Measurements from ENCODE around the gene MEGF10.

DNA sequence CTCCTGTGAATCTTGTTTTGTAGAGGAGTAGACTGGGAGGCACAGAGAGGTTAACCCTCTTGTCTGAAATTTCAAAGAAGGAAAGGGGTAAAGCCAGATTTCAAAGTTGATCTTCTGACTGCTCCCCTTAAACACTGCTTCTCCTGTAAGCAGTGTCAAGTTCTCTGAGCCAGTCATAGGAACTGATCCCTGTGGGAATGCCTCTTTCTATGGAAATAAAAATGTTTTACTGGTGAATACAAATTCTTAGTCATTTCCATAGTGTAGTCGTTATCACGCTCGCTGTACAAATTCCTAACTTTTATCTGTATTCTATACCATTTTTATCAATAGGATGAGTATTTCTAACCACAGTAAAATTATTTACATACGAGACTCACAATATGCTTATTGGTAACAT is 160.5 kb downstream of the MEGF10 start:
- no peak for TF ChIP-seq GATA2 (IDR thresholded peaks at IDR 0.05; ENCODE audit: low read depth, low read length)
- no peak for TF ChIP-seq GATA3 (IDR thresholded peaks at IDR 0.05; ENCODE audit: low read depth, low read length)
